Right lobe of liver (tissue), 4 donors: Measurements from ENCODE around the gene NIFK.
"Not testable (repeated sequence)": the region's sequence is repeated elsewhere in the genome, so short reads cannot be mapped to it uniquely, and the experiment has no call there.

Experiments
- CTCF ChIP-seq, 4 donors: fragments of 200-600 bp in 3 of 4; fragments of 450-650 bp in 1 of 4; IDR thresholded peaks; one replicate each; pipeline versions ENCODE4 v1.5.1 to v1.8.0; 2016 to 2022; ENCODE audit warnings: antibody characterized with exemption in 4 of 4, mild to moderate bottlenecking in 2 of 4
- POLR2A ChIP-seq: fragments of 450-650 bp; IDR thresholded peaks from one replicate; pipeline ENCODE4 v1.6.1; 2017; ENCODE audit warnings: antibody characterized with exemption, mild to moderate bottlenecking
- donor health status: DM: no; HTN: no; CAD: no.
- donor health status: DM: no; HTN: no; CAD: no.
- donor health status: DM: no; HTN: yes; CAD: no.

- TF ChIP-seq CTCF (IDR thresholded peaks at IDR 0.05); POLR2A: not testable (repeated sequence)
Observed at GRCh38 chr2:121701761-121702160, 34.9 kb downstream of the NIFK start.
